GM23248 (cell line): ENCODE measurements around the gene ACTR3C.

ENCODE experiments used
- EZH2 ChIP-seq: fragments of 200-600 bp; sonication (generic); IDR thresholded peaks from 2 replicates; pipeline ENCODE4 v1.6.1; 2018; ENCODE audit warnings: antibody characterized with exemption, mild to moderate bottlenecking; ENCODE audit not compliant: insufficient read depth, poor library complexity, severe bottlenecking
- EZH2phosphoT487 ChIP-seq: fragments of 200-600 bp; sonication (generic); IDR thresholded peaks from 2 replicates; pipeline ENCODE4 v1.6.1; 2018; ENCODE audit warnings: antibody characterized with exemption, moderate library complexity, mild to moderate bottlenecking, low read depth; ENCODE audit not compliant: insufficient read depth

DNA sequence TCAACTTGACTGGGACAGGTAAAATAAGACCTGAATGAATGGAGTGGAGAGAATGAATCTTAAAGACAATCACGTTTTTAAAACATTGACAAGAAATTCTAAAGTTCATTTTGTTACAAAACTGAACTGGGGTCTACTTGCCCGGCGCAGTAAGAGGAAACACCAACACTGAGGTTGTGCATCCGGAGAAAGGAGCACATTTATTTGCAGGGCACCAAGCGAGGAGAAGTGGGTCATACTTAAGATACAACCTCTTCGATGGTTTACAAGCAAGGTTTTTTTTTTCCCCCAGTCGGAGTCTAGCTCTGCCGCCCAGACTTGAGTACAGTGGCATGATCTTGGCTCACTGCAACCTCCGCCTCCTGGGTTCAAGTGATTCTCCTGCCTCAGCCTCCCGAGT, 41.8 kb upstream of the ACTR3C start:
- TF ChIP-seq EZH2 = no peak
- no peak for TF ChIP-seq EZH2phosphoT487
